Measurements from ENCODE around the gene GRHL3. TPM values are rescaled to one million over a fixed set of nuclear protein-coding genes. Genes with fewer than 3 reads are reported as not detected.
"Not testable (repeated sequence)": the region's sequence is repeated elsewhere in the genome, so short reads cannot be mapped to it uniquely, and the experiment has no call there.

GRHL3 gene
- not detected in 2 replicates for total RNA-seq (ENCODE audit: low replicate concordance)

DNA sequence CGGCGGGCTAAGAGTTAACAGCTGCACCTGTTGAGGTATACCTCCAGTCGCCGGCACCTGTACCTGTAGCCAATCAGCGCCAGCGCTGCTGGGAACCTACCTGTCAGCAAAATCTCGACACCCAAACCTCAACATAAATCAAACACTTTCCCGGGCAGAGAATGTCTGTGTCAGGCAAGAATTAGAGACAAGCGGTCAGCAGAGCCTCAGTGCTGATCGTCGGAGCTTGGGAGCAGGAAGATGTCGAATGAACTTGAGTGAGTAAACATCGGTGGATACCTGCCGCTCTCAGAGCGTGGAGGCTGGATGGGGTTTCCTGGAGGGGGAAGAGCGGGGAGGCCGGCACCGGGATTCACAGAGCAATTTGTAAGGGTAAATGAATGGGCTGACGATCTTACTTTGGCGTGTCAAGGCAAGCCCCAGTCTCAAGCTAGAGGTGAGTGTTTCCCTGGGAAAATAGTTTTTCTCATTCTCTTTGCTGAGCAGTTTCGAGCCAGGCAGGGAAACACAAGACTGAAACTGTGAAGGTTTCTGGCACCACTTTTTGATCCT, at the start of gene GRHL3:
GRHL3 (plus strand) TSS at position 46 of the 552 bp plus-strand sequence; CDS start at position 241, 195 bp downstream.
- no peak for DNase-seq (ENCODE audit: low read depth)
- H3K4me3 ChIP-seq (ENCODE audit: low read depth, low read length), result no peak within 1 kb of the TSS
- TF ChIP-seq, protein P1, sequence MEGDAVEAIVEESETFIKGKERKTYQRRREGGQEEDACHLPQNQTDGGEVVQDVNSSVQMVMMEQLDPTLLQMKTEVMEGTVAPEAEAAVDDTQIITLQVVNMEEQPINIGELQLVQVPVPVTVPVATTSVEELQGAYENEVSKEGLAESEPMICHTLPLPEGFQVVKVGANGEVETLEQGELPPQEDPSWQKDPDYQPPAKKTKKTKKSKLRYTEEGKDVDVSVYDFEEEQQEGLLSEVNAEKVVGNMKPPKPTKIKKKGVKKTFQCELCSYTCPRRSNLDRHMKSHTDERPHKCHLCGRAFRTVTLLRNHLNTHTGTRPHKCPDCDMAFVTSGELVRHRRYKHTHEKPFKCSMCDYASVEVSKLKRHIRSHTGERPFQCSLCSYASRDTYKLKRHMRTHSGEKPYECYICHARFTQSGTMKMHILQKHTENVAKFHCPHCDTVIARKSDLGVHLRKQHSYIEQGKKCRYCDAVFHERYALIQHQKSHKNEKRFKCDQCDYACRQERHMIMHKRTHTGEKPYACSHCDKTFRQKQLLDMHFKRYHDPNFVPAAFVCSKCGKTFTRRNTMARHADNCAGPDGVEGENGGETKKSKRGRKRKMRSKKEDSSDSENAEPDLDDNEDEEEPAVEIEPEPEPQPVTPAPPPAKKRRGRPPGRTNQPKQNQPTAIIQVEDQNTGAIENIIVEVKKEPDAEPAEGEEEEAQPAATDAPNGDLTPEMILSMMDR (IDR thresholded peaks at IDR 0.05; ENCODE audit: insufficient read depth, low read length), result no peak

DNA sequence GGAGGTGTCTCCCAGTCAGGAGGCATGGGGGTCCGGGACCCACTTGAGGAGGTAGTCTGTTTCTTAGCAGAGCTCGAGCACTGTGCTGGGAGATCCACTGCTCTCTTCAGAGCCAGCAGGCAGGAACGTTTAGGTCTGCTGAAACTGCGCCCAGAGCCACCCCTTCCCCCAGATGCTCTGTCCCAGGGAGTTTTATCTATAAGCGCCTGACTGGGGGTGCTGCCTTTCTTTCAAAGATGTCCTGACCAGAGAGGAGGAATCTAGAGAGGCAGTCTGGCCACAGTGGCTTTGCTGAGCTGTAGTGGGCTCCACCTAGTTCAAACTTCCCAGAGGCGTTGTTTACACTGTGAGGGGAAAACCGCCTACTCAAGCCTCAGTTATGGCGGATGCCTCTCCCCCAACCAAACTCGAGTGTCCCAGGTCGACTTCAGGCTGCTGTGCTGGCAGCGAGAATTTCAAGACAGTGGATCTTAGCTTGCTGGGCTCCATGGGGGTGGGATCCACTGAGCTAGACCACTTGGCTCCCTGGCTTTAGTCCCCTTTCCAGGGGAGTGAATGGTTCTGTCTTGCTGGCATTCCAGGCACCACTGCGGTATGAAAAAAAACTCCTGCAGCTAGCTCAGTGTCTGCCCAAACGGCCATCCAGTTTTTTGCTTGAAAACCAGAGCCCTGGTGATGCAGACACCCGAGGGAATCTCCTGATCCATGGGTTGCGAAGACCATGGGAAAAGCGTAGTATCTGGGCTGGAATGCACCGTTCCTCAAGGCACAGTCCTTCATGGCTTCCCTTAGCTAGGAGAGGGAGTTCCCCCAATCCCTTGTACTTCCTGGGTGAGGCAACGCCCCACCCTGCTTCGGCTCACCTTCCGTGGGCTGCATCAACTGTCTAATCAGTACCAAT, 44.7 kb upstream of the GRHL3 start:
- H3K4me3 ChIP-seq (ENCODE audit: low read depth, low read length); DNase-seq (ENCODE audit: low read depth): not testable (repeated sequence)

DNA sequence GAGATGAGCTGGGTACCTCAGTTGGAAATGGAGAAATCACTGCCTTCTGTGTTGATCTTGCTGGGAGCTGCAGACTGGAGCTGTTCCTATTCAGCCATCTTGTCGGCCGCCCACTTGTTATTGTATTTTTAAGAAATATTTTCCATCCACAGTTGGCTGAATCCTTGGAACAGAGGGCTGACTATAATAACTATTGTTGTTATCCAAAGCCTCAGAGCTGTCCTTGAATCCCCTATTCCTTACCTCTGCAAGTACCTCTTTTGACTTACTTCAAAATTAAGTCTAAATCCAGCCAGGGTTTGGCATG, 44.1 kb upstream of the GRHL3 start:
- TF ChIP-seq, protein P1 (IDR thresholded peaks at IDR 0.05; ENCODE audit: insufficient read depth, low read length), result no peak
- DNase-seq (ENCODE audit: low read depth), result no peak
- H3K4me3 ChIP-seq (ENCODE audit: low read depth, low read length), result no peak overlapping the region

DNA sequence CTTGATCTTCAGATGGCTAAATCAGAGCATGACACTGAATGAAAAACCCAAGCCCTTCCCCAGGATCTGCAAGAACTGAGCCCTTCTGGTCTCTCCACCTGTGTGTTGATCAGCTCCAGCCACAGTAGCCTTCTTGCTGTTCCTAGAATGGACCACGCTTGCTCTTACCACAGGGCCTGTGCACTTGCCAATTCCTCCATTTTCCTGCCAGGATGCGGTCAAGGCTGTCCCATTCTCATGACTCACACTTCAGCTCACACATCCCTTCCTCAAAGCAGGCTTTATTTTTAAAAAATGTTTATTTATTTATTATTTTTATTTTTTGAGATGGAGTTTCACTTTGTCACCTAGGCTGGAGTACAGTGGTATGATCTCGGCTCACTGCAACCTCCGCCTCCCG, 43.6 kb upstream of the GRHL3 start:
- no peak overlapping the region for H3K4me3 ChIP-seq (ENCODE audit: low read depth, low read length)
- TF ChIP-seq, protein P1 (IDR thresholded peaks at IDR 0.05; ENCODE audit: insufficient read depth, low read length), result no peak
- peak; percentile 39 for DNase-seq (ENCODE audit: low read depth)

DNA sequence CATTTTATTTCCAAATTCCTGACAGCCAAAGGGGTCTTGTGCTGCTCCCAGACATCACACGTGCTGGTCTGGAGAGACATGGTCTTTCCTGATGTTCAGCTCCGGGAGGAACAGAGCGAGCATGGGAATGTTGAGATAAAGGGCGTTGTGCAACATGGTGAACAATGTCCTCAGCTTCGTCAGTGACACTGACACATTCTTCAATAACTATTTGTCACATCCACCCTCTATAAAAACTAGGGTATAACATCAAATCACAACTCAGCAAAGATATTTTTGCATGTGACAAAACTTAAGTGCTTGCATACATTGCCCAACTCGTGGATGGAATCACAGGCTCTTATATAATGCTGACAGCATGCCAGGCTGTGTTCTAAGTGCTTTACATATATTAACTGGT, 42.4 kb upstream of the GRHL3 start:
- TF ChIP-seq, protein P1 (IDR thresholded peaks at IDR 0.05; ENCODE audit: insufficient read depth, low read length), result no peak
- no peak for DNase-seq (ENCODE audit: low read depth)
- no peak overlapping the region for H3K4me3 ChIP-seq (ENCODE audit: low read depth, low read length)

DNA sequence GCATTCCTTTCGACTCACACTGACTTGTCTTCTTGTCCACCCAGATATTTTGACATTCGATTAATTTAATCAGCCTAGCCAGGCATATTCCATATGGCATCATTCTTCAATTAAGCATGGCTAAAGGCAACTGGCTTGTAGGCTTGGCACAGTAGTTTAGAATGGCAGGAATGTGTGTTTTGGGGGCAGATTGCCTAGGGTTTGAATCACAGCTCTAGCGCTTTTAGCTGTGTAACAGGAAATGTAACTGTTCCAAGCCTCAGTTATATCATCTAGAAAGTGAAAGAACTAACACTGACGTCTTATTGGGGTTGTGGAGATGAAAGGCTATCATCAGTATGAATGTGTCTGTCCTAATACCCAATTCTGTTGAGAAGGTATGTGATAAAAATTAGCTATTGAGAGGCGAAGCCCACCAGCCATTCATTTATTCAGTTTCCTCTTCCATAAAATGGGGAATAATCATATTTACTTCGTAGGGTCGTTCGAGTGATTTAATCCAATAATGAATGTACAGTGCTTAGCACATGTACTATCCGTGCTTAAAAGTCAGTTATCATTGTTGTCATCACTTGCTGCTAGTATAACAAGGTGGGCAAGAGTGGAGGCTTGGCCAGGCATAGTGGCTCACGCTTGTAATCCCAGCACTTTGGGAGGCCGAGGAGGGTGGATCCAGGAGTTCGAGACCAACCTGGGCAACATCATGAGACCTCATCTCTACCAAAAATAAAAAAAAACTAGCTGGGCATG, 41.6 kb upstream of the GRHL3 start:
- H3K4me3 ChIP-seq (ENCODE audit: low read depth, low read length), result no peak overlapping the region
- TF ChIP-seq, protein P1 (IDR thresholded peaks at IDR 0.05; ENCODE audit: insufficient read depth, low read length), result no peak
- peak; percentile 82 for DNase-seq (ENCODE audit: low read depth)

DNA sequence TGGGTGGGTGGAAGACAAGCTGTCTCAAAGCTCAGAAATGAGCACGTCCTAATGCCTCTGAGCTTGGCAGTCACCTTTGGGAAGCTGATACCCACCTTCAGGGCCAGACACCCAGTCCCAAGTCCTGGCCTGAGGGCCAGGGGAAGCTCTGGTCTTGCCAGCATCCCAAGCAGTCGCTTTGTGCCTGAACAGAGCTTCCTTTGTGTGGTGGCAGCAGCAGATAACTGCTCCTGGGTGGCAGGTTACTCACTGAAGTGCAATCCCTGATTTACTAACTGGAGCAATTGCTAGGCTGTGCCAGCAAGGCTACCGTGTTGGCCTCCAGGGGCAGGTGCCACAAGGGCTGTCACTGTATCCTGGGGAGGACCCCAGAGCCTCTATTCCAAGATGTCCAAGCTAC, 40.4 kb upstream of the GRHL3 start:
- no peak for DNase-seq (ENCODE audit: low read depth)
- TF ChIP-seq, protein P1 (IDR thresholded peaks at IDR 0.05; ENCODE audit: insufficient read depth, low read length), result no peak
- no peak overlapping the region for H3K4me3 ChIP-seq (ENCODE audit: low read depth, low read length)
